Panc1 (cell line): ENCODE data around the gene CNN3. TPM values are rescaled to one million over a fixed set of nuclear protein-coding genes. Genes with fewer than 3 reads are reported as not detected.

Experiments
- ATAC-seq: fragments of 200-7000 bp; cut with Tn5 transposase; 2 replicates; pipeline ENCODE4 v1.9.1; 2020; ENCODE audit warnings: mild to moderate bottlenecking, moderate library complexity
- BruUV-seq: library from RNA; stranded (reverse); fragments of 400-500 nt; replicated peaks from 2 replicates; lab custom pipeline; 2021; lab: Mats Ljungman, UMichigan
- CTCF ChIA-PET: fragments of 300-600 bp; sonication (Branson Sonifier 250); formaldehyde crosslinking; loops from one replicate; lab custom pipeline; 2022; ENCODE audit warnings: antibody characterized with exemption; lab: Charles Lee
- POLR2A ChIA-PET: fragments of 300-600 bp; sonication (Branson Sonifier 250); formaldehyde crosslinking; loops from one replicate; lab custom pipeline; 2022; ENCODE audit warnings: antibody characterized with exemption; lab: Charles Lee
- DNase-seq: peaks from one replicate; pipeline ENCODE4 v3.0.0-alpha.2; 2010; ENCODE audit warnings: low read depth, low spot score
- H3K27ac ChIP-seq: 2 replicates; pipeline ENCODE4 v1.5.1; 2011; ENCODE audit warnings: mild to moderate bottlenecking, low read length, inconsistent platforms
- H3K27me3 ChIP-seq: fragments of 200-500 bp; sonication (Bioruptor generic); 2 replicates; pipeline ENCODE4 v1.6.0; 2014; ENCODE audit warnings: low read length, inconsistent platforms; ENCODE audit not compliant: control insufficient read depth, insufficient read depth
- H3K36me3 ChIP-seq: fragments of 200-500 bp; sonication (Bioruptor generic); 2 replicates; pipeline ENCODE4 v1.5.1; 2014; ENCODE audit warnings: inconsistent platforms, mild to moderate bottlenecking, low read length, moderate library complexity; ENCODE audit not compliant: control insufficient read depth, insufficient read depth
- H3K4me1 ChIP-seq: 2 replicates; pipeline ENCODE4 v1.5.1; 2011; ENCODE audit warnings: inconsistent platforms, mild to moderate bottlenecking, low read length, moderate library complexity; ENCODE audit not compliant: control insufficient read depth, insufficient read depth
- H3K4me3 ChIP-seq, 2 experiments: 2 replicates each; pipeline ENCODE4 v1.5.1; 2011 to 2012; ENCODE audit warnings: low read depth in 2 of 2, low read length in 2 of 2, mild to moderate bottlenecking in 2 of 2, inconsistent platforms in 1 of 2, moderate library complexity in 1 of 2
- H3K9me3 ChIP-seq: fragments of 200-500 bp; sonication (Bioruptor generic); 2 replicates; pipeline ENCODE4 v1.5.1; 2014; ENCODE audit warnings: low read depth, mild to moderate bottlenecking, inconsistent platforms, low read length, moderate library complexity; ENCODE audit not compliant: control insufficient read depth, insufficient read depth
- CTCF ChIP-seq: fragments of 450-650 bp; IDR thresholded peaks from 2 replicates; pipeline ENCODE4 v1.5.1; 2017; ENCODE audit warnings: mild to moderate bottlenecking
- POLR2AphosphoS5 ChIP-seq: IDR thresholded peaks from 2 replicates; pipeline ENCODE4 v1.6.1; 2012; ENCODE audit warnings: mild to moderate bottlenecking, low read depth, low read length, moderate library complexity
- REST ChIP-seq, 2 experiments: IDR thresholded peaks; 2 replicates each; pipeline ENCODE4 v1.6.1; 2011 to 2012; ENCODE audit warnings: low read depth in 2 of 2, control low read depth in 1 of 2, low read length in 1 of 2, mild to moderate bottlenecking in 1 of 2, moderate library complexity in 1 of 2; ENCODE audit not compliant: insufficient read depth in 1 of 2
- SIN3A ChIP-seq: IDR thresholded peaks from 2 replicates; pipeline ENCODE4 v1.6.1; 2012; ENCODE audit warnings: low read depth, mild to moderate bottlenecking, low read length, moderate library complexity, borderline replicate concordance; ENCODE audit not compliant: insufficient read depth
- TCF7L2 ChIP-seq: IDR thresholded peaks from 2 replicates; pipeline ENCODE4 v1.6.1; 2011; ENCODE audit warnings: mild to moderate bottlenecking, low read depth, low read length, inconsistent platforms
- in situ Hi-C: cut with HindIII; loops from 2 replicates; pipeline ENCODE4 v1.10.0; 2016; ENCODE audit warnings: low sequenced_read_pairs, low pct_unique_long_range_greater_than_20kb
- intact Hi-C: fragments of 100-400 bp; cut with micrococcal nuclease; formaldehyde crosslinking; loops from one replicate; pipeline ENCODE4 v1.10.0; 2022; ENCODE audit not compliant: unreplicated experiment
- total RNA-seq: library from RNA; stranded (reverse); gene quantifications from one replicate; pipeline ENCODE4 v1.2.1, GENCODE V29; 2021; ENCODE audit not compliant: unreplicated experiment

Gene CNN3
- total RNA-seq, 1 experiment from 2014 or later, result 72.3 TPM

- ChIA-PET POLR2A (no interaction called here), CTCF (no interaction called here)
- BruUV-seq, result no TSS peak
- Histone ChIP-seq H3K27ac (no peak overlapping the region), H3K4me3 (no peak overlapping the region), H3K27me3 (no peaks in the 10 kb centered on the region), H3K36me3 (no peaks in the 10 kb centered on the region), H3K9me3 (no peaks in the 10 kb centered on the region), H3K4me1 (no peaks in the 10 kb centered on the region)
- TF ChIP-seq POLR2AphosphoS5, result no peak
- TF ChIP-seq SIN3A, result no peak
- TF ChIP-seq CTCF, result no peak
- no peak for TF ChIP-seq TCF7L2
- no peak for TF ChIP-seq REST (IDR thresholded peaks at IDR 0.05; ENCODE audit: insufficient read depth in 1 of 2, low read depth in 2 of 2, low read length in 1 of 2)
- intact Hi-C loops, result no loop called here
- no peak for DNase-seq
- ATAC-seq, result no peak
- in situ Hi-C loops, result no loop called here
Observed at GRCh38 chr1:94876362-94876761, 50.5 kb downstream of the CNN3 start.

GRCh38 chr1:94875794-94876193 is 51.1 kb downstream of the CNN3 start:
- no peak overlapping the region for H3K4me3 ChIP-seq
- H3K27me3 ChIP-seq, result no peaks in the 10 kb centered on the region
- CTCF ChIA-PET, result no interaction called here
- no peaks in the 10 kb centered on the region for H3K36me3 ChIP-seq
- intact Hi-C loops, result no loop called here
- POLR2A ChIA-PET, result no interaction called here
- ATAC-seq, result no peak
- DNase-seq, result no peak
- H3K4me1 ChIP-seq, result no peaks in the 10 kb centered on the region
- H3K27ac ChIP-seq, result no peak overlapping the region
- TF ChIP-seq REST (IDR thresholded peaks at IDR 0.05; ENCODE audit: insufficient read depth in 1 of 2, low read depth in 2 of 2, low read length in 1 of 2), result no peak
- TF ChIP-seq TCF7L2, result no peak
- TF ChIP-seq CTCF, result no peak
- in situ Hi-C loops, result no loop called here
- no TSS peak for BruUV-seq
- H3K9me3 ChIP-seq, result no peaks in the 10 kb centered on the region
